H1 (cell line): Measurements from ENCODE around the gene MIXL1. TPM values are rescaled to one million over a fixed set of nuclear protein-coding genes. Genes with fewer than 3 reads are reported as not detected.

Experiments
- polyA plus RNA-seq, 7 experiments: library from polyadenylated mRNA; depleted of rRNA in 3 of 7; stranded (reverse) in 5 of 7; unstranded in 2 of 7; fragments of >200 nt in 5 of 7; fragments of 200-250 nt in 2 of 7; gene quantifications; 1 replicate in 5 of 7; 2 replicates in 1 of 7; 4 replicates in 1 of 7; pipeline versions ENCODE4 v1.2.1 to v1.2.3, GENCODE V29; 2011 to 2013; ENCODE audit warnings: missing spikeins in 2 of 7, mixed read lengths in 2 of 7
- total RNA-seq: library from RNA; stranded (reverse); fragmentation: NEBNext Ultra II Directional; extraction: Animal tissue kit (Norgen Biotek cat#: 25700); gene quantifications from 2 replicates; pipeline ENCODE4 v1.2.1, GENCODE V29; 2021
- TF ChIP-seq, protein P1 (sequence below): fragments of 300-600 bp; sonication (generic); IDR thresholded peaks from 2 replicates; pipeline ENCODE4 v1.7.1; 2012; ENCODE audit warnings: low read length, moderate library complexity, mild to moderate bottlenecking, inconsistent platforms; ENCODE audit not compliant: insufficient replicate concordance

MIXL1 gene
- total and polyA plus RNA-seq, 2 of the 8 experiments (the other 6 are each of a cell fraction or from before 2014, with no cell fraction given): 1.5 to 1.8 TPM

- TF ChIP-seq, protein P1, sequence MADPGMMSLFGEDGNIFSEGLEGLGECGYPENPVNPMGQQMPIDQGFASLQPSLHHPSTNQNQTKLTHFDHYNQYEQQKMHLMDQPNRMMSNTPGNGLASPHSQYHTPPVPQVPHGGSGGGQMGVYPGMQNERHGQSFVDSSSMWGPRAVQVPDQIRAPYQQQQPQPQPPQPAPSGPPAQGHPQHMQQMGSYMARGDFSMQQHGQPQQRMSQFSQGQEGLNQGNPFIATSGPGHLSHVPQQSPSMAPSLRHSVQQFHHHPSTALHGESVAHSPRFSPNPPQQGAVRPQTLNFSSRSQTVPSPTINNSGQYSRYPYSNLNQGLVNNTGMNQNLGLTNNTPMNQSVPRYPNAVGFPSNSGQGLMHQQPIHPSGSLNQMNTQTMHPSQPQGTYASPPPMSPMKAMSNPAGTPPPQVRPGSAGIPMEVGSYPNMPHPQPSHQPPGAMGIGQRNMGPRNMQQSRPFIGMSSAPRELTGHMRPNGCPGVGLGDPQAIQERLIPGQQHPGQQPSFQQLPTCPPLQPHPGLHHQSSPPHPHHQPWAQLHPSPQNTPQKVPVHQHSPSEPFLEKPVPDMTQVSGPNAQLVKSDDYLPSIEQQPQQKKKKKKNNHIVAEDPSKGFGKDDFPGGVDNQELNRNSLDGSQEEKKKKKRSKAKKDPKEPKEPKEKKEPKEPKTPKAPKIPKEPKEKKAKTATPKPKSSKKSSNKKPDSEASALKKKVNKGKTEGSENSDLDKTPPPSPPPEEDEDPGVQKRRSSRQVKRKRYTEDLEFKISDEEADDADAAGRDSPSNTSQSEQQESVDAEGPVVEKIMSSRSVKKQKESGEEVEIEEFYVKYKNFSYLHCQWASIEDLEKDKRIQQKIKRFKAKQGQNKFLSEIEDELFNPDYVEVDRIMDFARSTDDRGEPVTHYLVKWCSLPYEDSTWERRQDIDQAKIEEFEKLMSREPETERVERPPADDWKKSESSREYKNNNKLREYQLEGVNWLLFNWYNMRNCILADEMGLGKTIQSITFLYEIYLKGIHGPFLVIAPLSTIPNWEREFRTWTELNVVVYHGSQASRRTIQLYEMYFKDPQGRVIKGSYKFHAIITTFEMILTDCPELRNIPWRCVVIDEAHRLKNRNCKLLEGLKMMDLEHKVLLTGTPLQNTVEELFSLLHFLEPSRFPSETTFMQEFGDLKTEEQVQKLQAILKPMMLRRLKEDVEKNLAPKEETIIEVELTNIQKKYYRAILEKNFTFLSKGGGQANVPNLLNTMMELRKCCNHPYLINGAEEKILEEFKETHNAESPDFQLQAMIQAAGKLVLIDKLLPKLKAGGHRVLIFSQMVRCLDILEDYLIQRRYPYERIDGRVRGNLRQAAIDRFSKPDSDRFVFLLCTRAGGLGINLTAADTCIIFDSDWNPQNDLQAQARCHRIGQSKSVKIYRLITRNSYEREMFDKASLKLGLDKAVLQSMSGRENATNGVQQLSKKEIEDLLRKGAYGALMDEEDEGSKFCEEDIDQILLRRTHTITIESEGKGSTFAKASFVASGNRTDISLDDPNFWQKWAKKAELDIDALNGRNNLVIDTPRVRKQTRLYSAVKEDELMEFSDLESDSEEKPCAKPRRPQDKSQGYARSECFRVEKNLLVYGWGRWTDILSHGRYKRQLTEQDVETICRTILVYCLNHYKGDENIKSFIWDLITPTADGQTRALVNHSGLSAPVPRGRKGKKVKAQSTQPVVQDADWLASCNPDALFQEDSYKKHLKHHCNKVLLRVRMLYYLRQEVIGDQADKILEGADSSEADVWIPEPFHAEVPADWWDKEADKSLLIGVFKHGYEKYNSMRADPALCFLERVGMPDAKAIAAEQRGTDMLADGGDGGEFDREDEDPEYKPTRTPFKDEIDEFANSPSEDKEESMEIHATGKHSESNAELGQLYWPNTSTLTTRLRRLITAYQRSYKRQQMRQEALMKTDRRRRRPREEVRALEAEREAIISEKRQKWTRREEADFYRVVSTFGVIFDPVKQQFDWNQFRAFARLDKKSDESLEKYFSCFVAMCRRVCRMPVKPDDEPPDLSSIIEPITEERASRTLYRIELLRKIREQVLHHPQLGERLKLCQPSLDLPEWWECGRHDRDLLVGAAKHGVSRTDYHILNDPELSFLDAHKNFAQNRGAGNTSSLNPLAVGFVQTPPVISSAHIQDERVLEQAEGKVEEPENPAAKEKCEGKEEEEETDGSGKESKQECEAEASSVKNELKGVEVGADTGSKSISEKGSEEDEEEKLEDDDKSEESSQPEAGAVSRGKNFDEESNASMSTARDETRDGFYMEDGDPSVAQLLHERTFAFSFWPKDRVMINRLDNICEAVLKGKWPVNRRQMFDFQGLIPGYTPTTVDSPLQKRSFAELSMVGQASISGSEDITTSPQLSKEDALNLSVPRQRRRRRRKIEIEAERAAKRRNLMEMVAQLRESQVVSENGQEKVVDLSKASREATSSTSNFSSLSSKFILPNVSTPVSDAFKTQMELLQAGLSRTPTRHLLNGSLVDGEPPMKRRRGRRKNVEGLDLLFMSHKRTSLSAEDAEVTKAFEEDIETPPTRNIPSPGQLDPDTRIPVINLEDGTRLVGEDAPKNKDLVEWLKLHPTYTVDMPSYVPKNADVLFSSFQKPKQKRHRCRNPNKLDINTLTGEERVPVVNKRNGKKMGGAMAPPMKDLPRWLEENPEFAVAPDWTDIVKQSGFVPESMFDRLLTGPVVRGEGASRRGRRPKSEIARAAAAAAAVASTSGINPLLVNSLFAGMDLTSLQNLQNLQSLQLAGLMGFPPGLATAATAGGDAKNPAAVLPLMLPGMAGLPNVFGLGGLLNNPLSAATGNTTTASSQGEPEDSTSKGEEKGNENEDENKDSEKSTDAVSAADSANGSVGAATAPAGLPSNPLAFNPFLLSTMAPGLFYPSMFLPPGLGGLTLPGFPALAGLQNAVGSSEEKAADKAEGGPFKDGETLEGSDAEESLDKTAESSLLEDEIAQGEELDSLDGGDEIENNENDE: no peak
Measured at GRCh38 chr1:226201029-226201593, 22.4 kb upstream of the MIXL1 start (continued).
